SU-DHL-6 (cell line): ENCODE measurements around the gene DPEP2.
A peak's percentile ranks its signal among the peaks of the same experiment; 100 is the strongest.

Experiments used
- H2AFZ ChIP-seq: fragments of 200-600 bp; sonication (generic); 2 replicates; pipeline ENCODE4 v1.6.1; 2014; ENCODE audit warnings: low read depth, mild to moderate bottlenecking, moderate library complexity, mixed read lengths, antibody characterized with exemption, low read length; ENCODE audit not compliant: severe bottlenecking
- H3F3A ChIP-seq: fragments of 200-600 bp; shearing (Covaris generic); 2 replicates; pipeline ENCODE4 v1.6.0; 2016; ENCODE audit warnings: antibody characterized with exemption, mild to moderate bottlenecking; ENCODE audit not compliant: insufficient read depth
- H3K27ac ChIP-seq: fragments of 200-600 bp; sonication (generic); 2 replicates; pipeline ENCODE4 v1.5.1; 2016; ENCODE audit warnings: low read depth, mild to moderate bottlenecking, low read length, moderate library complexity, mixed read lengths
- H3K27me3 ChIP-seq: fragments of 200-600 bp; sonication (generic), shearing (Covaris generic); 2 replicates; pipeline ENCODE4 v1.6.0; 2014; ENCODE audit warnings: mild to moderate bottlenecking, low read length
- H3K36me3 ChIP-seq: fragments of 200-600 bp; sonication (generic); 2 replicates; pipeline ENCODE4 v1.6.1; 2014; ENCODE audit warnings: mild to moderate bottlenecking, low read length, mixed read lengths
- H3K4me2 ChIP-seq: fragments of 300-600, 200-600 bp; shearing (Covaris generic), sonication (generic); 2 replicates; pipeline ENCODE4 v1.6.0; 2014; ENCODE audit warnings: low read length, low read depth, mild to moderate bottlenecking; ENCODE audit not compliant: poor library complexity, severe bottlenecking
- H3K4me3 ChIP-seq: fragments of 200-600 bp; sonication (generic); 2 replicates; pipeline ENCODE4 v1.5.1; 2014; ENCODE audit warnings: antibody characterized with exemption, low read length, mild to moderate bottlenecking, mixed read lengths; ENCODE audit not compliant: insufficient read depth, poor library complexity, severe bottlenecking
- H3K79me2 ChIP-seq: fragments of 200-600 bp; sonication (generic); 2 replicates; pipeline ENCODE4 v1.6.1; 2014; ENCODE audit warnings: mild to moderate bottlenecking, low read length, moderate library complexity; ENCODE audit not compliant: insufficient read depth
- H3K9ac ChIP-seq: fragments of 200-600 bp; sonication (generic); 2 replicates; pipeline ENCODE4 v1.7.0; 2014; ENCODE audit warnings: mild to moderate bottlenecking, low read length
- H3K9me2 ChIP-seq: fragments of 200-600 bp; sonication (generic); replicated peaks from 2 replicates; pipeline ENCODE4 v1.6.1; 2014; ENCODE audit warnings: low read length; ENCODE audit not compliant: insufficient read depth
- H3K9me3 ChIP-seq: fragments of 200-600 bp; sonication (generic); 2 replicates; pipeline ENCODE4 v1.6.1; 2014; ENCODE audit warnings: low read length, mixed read lengths; ENCODE audit not compliant: insufficient read depth
- H4K20me1 ChIP-seq: fragments of 200-600 bp; sonication (generic); 2 replicates; pipeline ENCODE4 v1.6.1; 2014; ENCODE audit warnings: low read depth, mild to moderate bottlenecking, antibody characterized with exemption, low read length, moderate library complexity, mixed read lengths
- EZH2phosphoT487 ChIP-seq: fragments of 200-600 bp; sonication (generic), shearing (Covaris generic); conservative IDR thresholded peaks from 2 replicates; pipeline ENCODE4 v1.6.1; 2018; ENCODE audit warnings: mild to moderate bottlenecking, antibody characterized with exemption, low read length, moderate library complexity, mixed read lengths
- TF ChIP-seq, protein P1 (sequence below): fragments of 200-600 bp; sonication (generic); IDR thresholded peaks from one replicate; pipeline ENCODE4 v1.5.1; 2017; ENCODE audit warnings: antibody characterized with exemption, mild to moderate bottlenecking, low read length, moderate library complexity; ENCODE audit not compliant: insufficient read depth, poor library complexity, severe bottlenecking

DPEP2 gene

DNA sequence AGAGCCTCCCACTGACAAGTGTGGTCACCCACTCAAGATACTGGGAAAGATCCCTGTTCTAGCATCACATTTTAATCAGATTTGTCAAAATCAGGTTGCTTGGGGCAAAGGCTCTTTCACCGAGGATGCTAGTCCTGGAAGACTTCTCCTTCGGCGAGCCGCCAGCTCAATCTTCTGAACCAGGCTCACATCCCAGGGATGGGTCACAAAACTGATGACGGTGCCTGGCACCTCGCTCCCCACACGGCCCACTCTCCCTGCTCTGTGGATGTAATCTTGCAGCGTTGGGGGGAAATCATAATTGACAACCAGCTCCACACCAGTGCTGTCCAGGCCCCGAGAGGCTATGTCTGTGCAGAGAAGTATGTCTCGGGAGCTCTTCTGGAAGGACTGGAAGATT lies 22.2 kb upstream of the DPEP2 start:
- Histone ChIP-seq H3K4me3 (no peak overlapping the region), H3K27me3 (no peaks in the 10 kb centered on the region), H3K79me2 (peaks cover 33% of the 10 kb centered on the region)

DNA sequence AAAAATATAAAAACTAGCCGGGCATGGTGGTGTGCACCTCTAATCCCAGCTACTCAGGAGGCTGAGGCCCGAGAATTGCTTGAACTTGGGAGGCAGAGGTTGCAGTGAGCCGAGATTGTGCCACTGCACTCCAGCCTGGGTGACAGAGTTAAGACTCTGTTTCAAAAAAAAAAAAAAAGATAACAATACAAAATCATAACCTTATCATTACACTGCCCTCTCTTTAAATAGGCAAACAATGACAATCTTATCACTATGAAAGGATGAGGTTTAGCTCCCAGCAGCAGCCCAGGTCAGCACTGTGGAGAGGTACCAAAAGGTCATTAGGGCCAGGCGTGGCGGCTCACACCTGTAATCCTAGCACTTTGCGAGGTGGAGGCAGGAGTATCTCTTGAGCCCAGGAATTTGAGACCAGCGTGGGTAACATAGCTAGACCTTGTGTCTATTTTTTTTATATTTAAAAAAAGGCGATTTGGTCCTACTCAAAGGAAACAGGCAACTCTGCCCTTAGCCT lies 19.9 kb upstream of the DPEP2 start:
- no peaks in the 10 kb centered on the region for H3K9me3 ChIP-seq
- no peak overlapping the region for H2AFZ ChIP-seq
- H3K4me2 ChIP-seq: no peak overlapping the region
- H4K20me1 ChIP-seq: peaks cover 3% of the 10 kb centered on the region; the same call in 1 of the 2 replicates
- H3K36me3 ChIP-seq: no peaks in the 10 kb centered on the region
- no peak overlapping the region for H3K27ac ChIP-seq
- H3K27me3 ChIP-seq: no peaks in the 10 kb centered on the region
- no peak overlapping the region for H3K9ac ChIP-seq
- no peak overlapping the region for H3K4me3 ChIP-seq
- H3K9me2 ChIP-seq: no peaks in the 10 kb centered on the region
- TF ChIP-seq, protein P1, sequence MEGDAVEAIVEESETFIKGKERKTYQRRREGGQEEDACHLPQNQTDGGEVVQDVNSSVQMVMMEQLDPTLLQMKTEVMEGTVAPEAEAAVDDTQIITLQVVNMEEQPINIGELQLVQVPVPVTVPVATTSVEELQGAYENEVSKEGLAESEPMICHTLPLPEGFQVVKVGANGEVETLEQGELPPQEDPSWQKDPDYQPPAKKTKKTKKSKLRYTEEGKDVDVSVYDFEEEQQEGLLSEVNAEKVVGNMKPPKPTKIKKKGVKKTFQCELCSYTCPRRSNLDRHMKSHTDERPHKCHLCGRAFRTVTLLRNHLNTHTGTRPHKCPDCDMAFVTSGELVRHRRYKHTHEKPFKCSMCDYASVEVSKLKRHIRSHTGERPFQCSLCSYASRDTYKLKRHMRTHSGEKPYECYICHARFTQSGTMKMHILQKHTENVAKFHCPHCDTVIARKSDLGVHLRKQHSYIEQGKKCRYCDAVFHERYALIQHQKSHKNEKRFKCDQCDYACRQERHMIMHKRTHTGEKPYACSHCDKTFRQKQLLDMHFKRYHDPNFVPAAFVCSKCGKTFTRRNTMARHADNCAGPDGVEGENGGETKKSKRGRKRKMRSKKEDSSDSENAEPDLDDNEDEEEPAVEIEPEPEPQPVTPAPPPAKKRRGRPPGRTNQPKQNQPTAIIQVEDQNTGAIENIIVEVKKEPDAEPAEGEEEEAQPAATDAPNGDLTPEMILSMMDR: no peak
- no peak for TF ChIP-seq EZH2phosphoT487
- no peaks in the 10 kb centered on the region for H3F3A ChIP-seq
- H3K79me2 ChIP-seq: peaks cover 29% of the 10 kb centered on the region

More for the DNA sequence above, 22.2 kb upstream of the DPEP2 start:
- Histone ChIP-seq H3K4me2 (peak overlapping the region; percentile 92), H3F3A (no peaks in the 10 kb centered on the region), H2AFZ (no peak overlapping the region), H3K36me3 (no peaks in the 10 kb centered on the region), H3K9me3 (no peaks in the 10 kb centered on the region), H4K20me1 (peaks cover 3% of the 10 kb centered on the region; the same call in 1 of the 2 replicates), H3K9ac (no peak overlapping the region), H3K27ac (no peak overlapping the region), H3K9me2 (no peaks in the 10 kb centered on the region)
- no peak for TF ChIP-seq EZH2phosphoT487
- TF ChIP-seq, protein P1: no peak

- H3K9me2 ChIP-seq: no peaks in the 10 kb centered on the region
- H3K79me2 ChIP-seq: no peaks in the 10 kb centered on the region
- no peaks in the 10 kb centered on the region for H3F3A ChIP-seq
- no peak within 1 kb of the TSS for H3K9ac ChIP-seq
- no peak within 1 kb of the TSS for H3K27ac ChIP-seq
- no peaks in the 10 kb centered on the region for H4K20me1 ChIP-seq
- H3K27me3 ChIP-seq: no peaks in the 10 kb centered on the region
- H3K4me2 ChIP-seq: no peak within 1 kb of the TSS
- H3K9me3 ChIP-seq: no peaks in the 10 kb centered on the region
- no peak within 1 kb of the TSS for H2AFZ ChIP-seq
- TF ChIP-seq EZH2phosphoT487: no peak
- TF ChIP-seq, protein P1: no peak
- no peak within 1 kb of the TSS for H3K4me3 ChIP-seq
- no peaks in the 10 kb centered on the region for H3K36me3 ChIP-seq
Observed at GRCh38 chr16:68015681-68016080, 16.4 kb upstream of the DPEP2 start, which contains the start of gene DPEP2NB. DPEP2NB (minus strand) TSS chr16:68015911; CDS start chr16:68015770, 141 bp downstream.
